GM21576 (cell line): ENCODE results near the gene XIRP1.

Experiments used
- ATAC-seq: cut with Tn5 transposase; IDR thresholded peaks from one replicate; pipeline ENCODE4 v1.9.1; 2021; ENCODE audit warnings: mild to moderate bottlenecking, moderate library complexity; ENCODE audit not compliant: unreplicated experiment

Gene XIRP1

GRCh38 chr3:39188271-39189149, 3.9 kb downstream of the XIRP1 start:
- no peak for ATAC-seq

- ATAC-seq, result no peak
Measured at GRCh38 chr3:39187372-39188155, 4.8 kb downstream of the XIRP1 start.

GRCh38 chr3:39186692-39187151, 5.7 kb downstream of the XIRP1 start:
- ATAC-seq, result no peak

GRCh38 chr3:39185959-39186691, 6.3 kb downstream of the XIRP1 start:
- ATAC-seq, result no peak

GRCh38 chr3:39185326-39185958, 7.0 kb downstream of the XIRP1 start:
- no peak for ATAC-seq

GRCh38 chr3:39184968-39185285, 7.5 kb downstream of the XIRP1 start:
- no peak for ATAC-seq

GRCh38 chr3:39184081-39184967, 8.1 kb downstream of the XIRP1 start:
- no peak for ATAC-seq

- ATAC-seq, result no peak
Measured at GRCh38 chr3:39183211-39184080, 8.9 kb downstream of the XIRP1 start.

- ATAC-seq, result no peak
Measured at GRCh38 chr3:39181408-39182335, 10.7 kb downstream of the XIRP1 start.

GRCh38 chr3:39180546-39181346, 11.6 kb downstream of the XIRP1 start:
- peak; percentile 94 for ATAC-seq

- ATAC-seq, result no peak
Measured at GRCh38 chr3:39180183-39180545, 12.2 kb downstream of the XIRP1 start.

- no peak for ATAC-seq
Measured at GRCh38 chr3:39178553-39178952, 13.8 kb downstream of the XIRP1 start.

GRCh38 chr3:39177708-39178332, 14.6 kb downstream of the XIRP1 start:
- ATAC-seq, result peak; percentile 46

- no peak for ATAC-seq
Measured at GRCh38 chr3:39176025-39176714, 16.2 kb downstream of the XIRP1 start.

- no peak for ATAC-seq
Measured at GRCh38 chr3:39173318-39174125, 18.9 kb downstream of the XIRP1 start.
